ENCODE results near the gene GJA5.

GJA5 gene

DNA sequence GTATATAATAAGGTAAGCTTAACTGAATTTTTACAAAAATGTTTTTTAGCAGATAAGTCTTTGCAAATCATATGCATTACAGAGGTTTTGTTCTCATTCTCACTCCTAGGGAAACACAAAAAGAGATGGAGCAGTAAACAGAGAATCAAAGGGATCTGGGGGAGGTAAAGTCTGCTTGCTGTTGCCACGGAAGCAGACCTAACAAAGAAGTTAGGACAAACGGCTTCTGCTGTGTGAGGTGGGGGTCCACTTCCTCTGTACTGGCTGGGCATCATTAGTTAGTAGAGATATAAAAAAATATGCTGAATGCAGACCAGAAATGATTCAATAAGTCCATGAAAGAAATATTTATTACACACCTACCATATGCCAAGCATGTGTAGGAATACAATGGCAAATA lies 34.2 kb downstream of the GJA5 start:
- TF ChIP-seq EGR1 (IDR thresholded peaks at IDR 0.05) (no peak), YY1 (IDR thresholded peaks at IDR 0.05; ENCODE audit: low read depth) (no peak), FOXM1 (IDR thresholded peaks at IDR 0.05; ENCODE audit: borderline replicate concordance, low read depth) (no peak), TCF12 (IDR thresholded peaks at IDR 0.05; ENCODE audit: low read depth) (no peak), CEBPB (IDR thresholded peaks at IDR 0.05) (no peak), CREB1 (IDR thresholded peaks at IDR 0.05; ENCODE audit: low read depth) (no peak), TAF1 (IDR thresholded peaks at IDR 0.05; ENCODE audit: low read depth) (no peak)
- TF ChIP-seq, protein P1, sequence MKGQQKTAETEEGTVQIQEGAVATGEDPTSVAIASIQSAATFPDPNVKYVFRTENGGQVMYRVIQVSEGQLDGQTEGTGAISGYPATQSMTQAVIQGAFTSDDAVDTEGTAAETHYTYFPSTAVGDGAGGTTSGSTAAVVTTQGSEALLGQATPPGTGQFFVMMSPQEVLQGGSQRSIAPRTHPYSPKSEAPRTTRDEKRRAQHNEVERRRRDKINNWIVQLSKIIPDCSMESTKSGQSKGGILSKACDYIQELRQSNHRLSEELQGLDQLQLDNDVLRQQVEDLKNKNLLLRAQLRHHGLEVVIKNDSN (IDR thresholded peaks at IDR 0.05), result no peak
- TF ChIP-seq, protein P2, sequence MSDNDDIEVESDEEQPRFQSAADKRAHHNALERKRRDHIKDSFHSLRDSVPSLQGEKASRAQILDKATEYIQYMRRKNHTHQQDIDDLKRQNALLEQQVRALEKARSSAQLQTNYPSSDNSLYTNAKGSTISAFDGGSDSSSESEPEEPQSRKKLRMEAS (IDR thresholded peaks at IDR 0.05), result no peak

DNA sequence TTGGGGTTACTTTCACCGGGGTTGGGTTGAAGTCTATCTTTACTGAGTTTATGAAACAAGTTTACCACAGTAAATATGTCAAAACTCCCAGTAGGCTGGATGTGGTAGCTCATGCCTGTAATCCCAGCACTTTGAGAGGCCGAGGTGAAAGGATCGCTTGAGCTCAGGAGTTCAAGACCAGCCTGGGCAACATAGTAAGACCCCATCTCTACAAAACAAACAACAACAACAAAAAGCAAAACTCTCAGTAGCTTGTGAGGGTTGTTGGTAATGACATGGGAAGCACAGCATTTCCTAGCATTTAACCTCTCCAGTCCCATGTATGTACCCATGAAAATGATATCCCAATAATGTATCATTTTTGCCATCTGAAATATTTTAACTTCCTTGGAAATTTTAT lies 34.7 kb downstream of the GJA5 start:
- TF ChIP-seq NFIC (IDR thresholded peaks at IDR 0.05) (no peak), RAD21 (IDR thresholded peaks at IDR 0.05; ENCODE audit: low read depth) (no peak), TEAD4 (IDR thresholded peaks at IDR 0.05) (no peak), YY1 (IDR thresholded peaks at IDR 0.05; ENCODE audit: low read depth) (no peak), EP300 (IDR thresholded peaks at IDR 0.05; ENCODE audit: borderline replicate concordance) (no peak), TAF1 (IDR thresholded peaks at IDR 0.05; ENCODE audit: low read depth) (no peak), FOXM1 (IDR thresholded peaks at IDR 0.05; ENCODE audit: borderline replicate concordance, low read depth) (no peak), TCF12 (IDR thresholded peaks at IDR 0.05; ENCODE audit: low read depth) (no peak), EGR1 (IDR thresholded peaks at IDR 0.05) (no peak), CREB1 (IDR thresholded peaks at IDR 0.05; ENCODE audit: low read depth) (no peak), ZBTB7A (IDR thresholded peaks at IDR 0.05; ENCODE audit: low read depth) (no peak), CEBPB (IDR thresholded peaks at IDR 0.05) (no peak)
- TF ChIP-seq, protein P1 (IDR thresholded peaks at IDR 0.05), result no peak
- TF ChIP-seq, protein P2 (IDR thresholded peaks at IDR 0.05), result no peak
- TF ChIP-seq, protein P3, sequence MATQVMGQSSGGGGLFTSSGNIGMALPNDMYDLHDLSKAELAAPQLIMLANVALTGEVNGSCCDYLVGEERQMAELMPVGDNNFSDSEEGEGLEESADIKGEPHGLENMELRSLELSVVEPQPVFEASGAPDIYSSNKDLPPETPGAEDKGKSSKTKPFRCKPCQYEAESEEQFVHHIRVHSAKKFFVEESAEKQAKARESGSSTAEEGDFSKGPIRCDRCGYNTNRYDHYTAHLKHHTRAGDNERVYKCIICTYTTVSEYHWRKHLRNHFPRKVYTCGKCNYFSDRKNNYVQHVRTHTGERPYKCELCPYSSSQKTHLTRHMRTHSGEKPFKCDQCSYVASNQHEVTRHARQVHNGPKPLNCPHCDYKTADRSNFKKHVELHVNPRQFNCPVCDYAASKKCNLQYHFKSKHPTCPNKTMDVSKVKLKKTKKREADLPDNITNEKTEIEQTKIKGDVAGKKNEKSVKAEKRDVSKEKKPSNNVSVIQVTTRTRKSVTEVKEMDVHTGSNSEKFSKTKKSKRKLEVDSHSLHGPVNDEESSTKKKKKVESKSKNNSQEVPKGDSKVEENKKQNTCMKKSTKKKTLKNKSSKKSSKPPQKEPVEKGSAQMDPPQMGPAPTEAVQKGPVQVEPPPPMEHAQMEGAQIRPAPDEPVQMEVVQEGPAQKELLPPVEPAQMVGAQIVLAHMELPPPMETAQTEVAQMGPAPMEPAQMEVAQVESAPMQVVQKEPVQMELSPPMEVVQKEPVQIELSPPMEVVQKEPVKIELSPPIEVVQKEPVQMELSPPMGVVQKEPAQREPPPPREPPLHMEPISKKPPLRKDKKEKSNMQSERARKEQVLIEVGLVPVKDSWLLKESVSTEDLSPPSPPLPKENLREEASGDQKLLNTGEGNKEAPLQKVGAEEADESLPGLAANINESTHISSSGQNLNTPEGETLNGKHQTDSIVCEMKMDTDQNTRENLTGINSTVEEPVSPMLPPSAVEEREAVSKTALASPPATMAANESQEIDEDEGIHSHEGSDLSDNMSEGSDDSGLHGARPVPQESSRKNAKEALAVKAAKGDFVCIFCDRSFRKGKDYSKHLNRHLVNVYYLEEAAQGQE (IDR thresholded peaks at IDR 0.05; ENCODE audit: low read depth), result no peak

DNA sequence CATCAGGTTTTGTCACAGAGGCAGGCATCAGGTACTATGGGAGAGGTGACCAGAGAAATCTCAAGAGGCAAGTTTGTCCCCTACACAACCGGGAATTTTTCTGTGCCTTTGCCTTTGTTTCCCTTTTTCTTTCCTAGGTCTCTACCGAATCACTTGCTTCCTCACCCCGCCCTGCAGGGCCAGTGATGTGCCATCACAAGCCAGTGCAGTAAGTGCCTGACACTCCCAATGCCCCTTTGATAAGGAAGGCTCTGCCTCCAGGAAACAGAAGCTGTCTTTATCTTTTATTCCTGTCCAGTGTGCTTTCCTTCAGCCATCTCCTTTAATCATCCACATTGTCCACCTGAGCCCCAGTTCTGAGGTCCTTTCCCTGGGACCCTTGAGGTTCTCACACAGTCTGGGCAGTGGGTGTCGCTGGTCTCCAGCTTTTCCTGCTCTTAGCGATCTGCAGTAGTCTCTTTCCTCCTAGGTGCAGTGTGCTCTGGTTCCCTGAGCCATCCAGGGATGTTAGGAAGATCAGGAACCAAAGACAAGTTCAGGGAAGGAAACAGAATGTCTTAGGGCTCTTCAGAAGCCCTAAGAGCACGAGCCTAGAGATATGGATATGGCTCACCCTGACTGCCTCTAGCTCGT lies 36.6 kb downstream of the GJA5 start:
- TF ChIP-seq NFIC (IDR thresholded peaks at IDR 0.05) (no peak), TAF1 (IDR thresholded peaks at IDR 0.05; ENCODE audit: low read depth) (no peak), RAD21 (IDR thresholded peaks at IDR 0.05; ENCODE audit: low read depth) (peak; percentile 80), FOXM1 (IDR thresholded peaks at IDR 0.05; ENCODE audit: borderline replicate concordance, low read depth) (no peak)
- TF ChIP-seq, protein P3 (IDR thresholded peaks at IDR 0.05; ENCODE audit: low read depth), result no peak

DNA sequence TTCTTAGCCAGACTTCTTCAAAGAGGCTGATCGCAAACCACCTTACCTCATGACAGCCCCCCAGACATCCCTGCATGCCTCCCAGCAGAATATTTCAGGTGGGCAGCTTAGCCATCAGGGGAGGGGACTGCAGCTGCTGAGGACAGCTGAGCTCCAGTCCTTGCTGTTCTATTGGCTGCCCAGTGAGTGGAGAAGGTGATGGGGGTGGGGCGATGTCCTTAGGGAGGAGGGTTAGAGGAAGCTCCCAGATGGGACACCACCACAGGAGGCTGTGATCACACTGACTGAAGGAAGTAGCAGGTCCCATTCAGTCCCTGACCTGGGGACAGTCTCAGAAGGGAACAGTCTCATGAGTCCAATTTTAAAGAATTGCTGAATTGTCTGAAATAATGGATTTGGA lies 38.3 kb downstream of the GJA5 start:
- TF ChIP-seq EP300 (IDR thresholded peaks at IDR 0.05; ENCODE audit: borderline replicate concordance) (no peak), EGR1 (IDR thresholded peaks at IDR 0.05) (no peak), CEBPB (IDR thresholded peaks at IDR 0.05) (no peak)

DNA sequence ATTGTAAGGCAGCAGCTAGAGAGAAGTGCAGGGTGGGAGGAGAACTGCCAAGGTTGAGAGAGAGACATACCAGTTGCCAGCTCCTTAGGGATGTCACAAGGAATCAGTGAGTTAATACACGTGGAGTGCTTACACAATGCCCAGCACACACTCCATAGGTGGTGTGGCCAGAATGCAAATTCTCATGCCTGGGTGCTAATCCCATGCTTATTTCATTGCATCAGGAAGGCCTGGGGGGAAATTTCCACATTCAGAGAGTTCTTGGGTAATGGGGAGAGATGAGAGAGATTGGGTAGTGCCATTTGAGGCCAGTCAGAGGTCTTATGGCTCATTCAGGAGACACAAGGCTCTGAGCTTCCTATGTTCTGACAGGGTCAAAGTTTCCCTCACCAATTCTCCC lies 38.7 kb downstream of the GJA5 start:
- TF ChIP-seq, protein P1 (IDR thresholded peaks at IDR 0.05), result no peak
- no peak for TF ChIP-seq CREB1 (IDR thresholded peaks at IDR 0.05; ENCODE audit: low read depth)
- TF ChIP-seq, protein P2 (IDR thresholded peaks at IDR 0.05), result no peak
- TF ChIP-seq TCF12 (IDR thresholded peaks at IDR 0.05; ENCODE audit: low read depth), result no peak
- TF ChIP-seq TEAD4 (IDR thresholded peaks at IDR 0.05), result no peak
- no peak for TF ChIP-seq TAF1 (IDR thresholded peaks at IDR 0.05; ENCODE audit: low read depth)
- TF ChIP-seq EP300 (IDR thresholded peaks at IDR 0.05; ENCODE audit: borderline replicate concordance), result no peak
- TF ChIP-seq ZBTB7A (IDR thresholded peaks at IDR 0.05; ENCODE audit: low read depth), result no peak
- TF ChIP-seq NFIC (IDR thresholded peaks at IDR 0.05), result no peak

DNA sequence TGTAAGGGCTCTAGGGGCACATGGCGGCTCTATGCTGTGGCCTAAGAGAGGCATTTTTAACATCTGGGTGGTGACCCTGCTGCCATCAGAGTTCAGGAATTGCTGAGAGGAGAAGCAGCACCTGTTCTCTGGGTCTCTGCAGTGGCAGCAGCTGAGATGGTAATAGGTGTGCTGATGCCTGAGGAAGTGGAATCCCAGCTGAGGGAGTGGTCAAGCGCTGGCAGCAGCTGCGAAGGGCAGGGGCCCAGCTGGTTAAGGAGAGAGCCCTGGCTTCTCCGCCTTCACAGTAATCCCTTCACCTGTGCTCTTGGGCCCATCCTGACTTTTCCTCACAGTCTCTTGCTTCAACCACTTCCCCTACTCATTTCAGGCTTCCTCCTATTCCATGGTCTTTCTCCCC lies 39.8 kb downstream of the GJA5 start:
- TF ChIP-seq TAF1 (IDR thresholded peaks at IDR 0.05; ENCODE audit: low read depth) (no peak), YY1 (IDR thresholded peaks at IDR 0.05; ENCODE audit: low read depth) (no peak), EGR1 (IDR thresholded peaks at IDR 0.05) (no peak), CREB1 (IDR thresholded peaks at IDR 0.05; ENCODE audit: low read depth) (no peak), FOXM1 (IDR thresholded peaks at IDR 0.05; ENCODE audit: borderline replicate concordance, low read depth) (no peak), CEBPB (IDR thresholded peaks at IDR 0.05) (no peak), EP300 (IDR thresholded peaks at IDR 0.05; ENCODE audit: borderline replicate concordance) (no peak), RAD21 (IDR thresholded peaks at IDR 0.05; ENCODE audit: low read depth) (no peak), ZBTB7A (IDR thresholded peaks at IDR 0.05; ENCODE audit: low read depth) (no peak), TEAD4 (IDR thresholded peaks at IDR 0.05) (no peak), TCF12 (IDR thresholded peaks at IDR 0.05; ENCODE audit: low read depth) (no peak), NFIC (IDR thresholded peaks at IDR 0.05) (no peak)
- TF ChIP-seq, protein P2 (IDR thresholded peaks at IDR 0.05), result no peak
- TF ChIP-seq, protein P1 (IDR thresholded peaks at IDR 0.05), result no peak
- TF ChIP-seq, protein P3 (IDR thresholded peaks at IDR 0.05; ENCODE audit: low read depth), result no peak

Measured in Ishikawa (cell line).